ENCODE results near the gene TMLHE.
"Not testable (repeated sequence)": the region's sequence is repeated elsewhere in the genome, so short reads cannot be mapped to it uniquely, and the experiment has no call there.

The TMLHE gene

GRCh38 chrX:155632431-155633100 lies 19.8 kb upstream of the TMLHE start:
- no peak for DNase-seq (ENCODE audit: low spot score)
- TF ChIP-seq CTCF (IDR thresholded peaks at IDR 0.05; ENCODE audit: extremely low read depth, insufficient read depth, missing control alignments) = no peak
- in situ Hi-C loops (cut with MboI; ENCODE audit: low pct_unique_long_range_greater_than_20kb, low sequenced_read_pairs, unreplicated experiment) = no loop called here

- DNase-seq (ENCODE audit: low spot score); in situ Hi-C loops (cut with MboI; ENCODE audit: low pct_unique_long_range_greater_than_20kb, low sequenced_read_pairs, unreplicated experiment): not testable (repeated sequence)
These were observed 7.4 kb upstream of the TMLHE start for GRCh38 chrX:155620110-155620509.

GRCh38 chrX:155615938-155616337 lies 3.2 kb upstream of the TMLHE start:
- TF ChIP-seq CTCF (IDR thresholded peaks at IDR 0.05; ENCODE audit: extremely low read depth, insufficient read depth, missing control alignments) = no peak
- DNase-seq (ENCODE audit: low spot score) = no peak
- in situ Hi-C loops (cut with MboI; ENCODE audit: low pct_unique_long_range_greater_than_20kb, low sequenced_read_pairs, unreplicated experiment) = no loop called here

- DNase-seq (ENCODE audit: low spot score) = no peak
- in situ Hi-C loops (cut with MboI; ENCODE audit: low pct_unique_long_range_greater_than_20kb, low sequenced_read_pairs, unreplicated experiment) = no loop called here
- TF ChIP-seq CTCF (IDR thresholded peaks at IDR 0.05; ENCODE audit: extremely low read depth, insufficient read depth, missing control alignments) = no peak
These were observed 1.3 kb upstream of the TMLHE start for GRCh38 chrX:155613927-155614559.

- no peak for DNase-seq (ENCODE audit: low spot score)
- no peak for TF ChIP-seq CTCF (IDR thresholded peaks at IDR 0.05; ENCODE audit: extremely low read depth, insufficient read depth, missing control alignments)
- in situ Hi-C loops (cut with MboI; ENCODE audit: low pct_unique_long_range_greater_than_20kb, low sequenced_read_pairs, unreplicated experiment) = no loop called here
These were observed 1.4 kb downstream of the TMLHE start for GRCh38 chrX:155611302-155611701.

- in situ Hi-C loops (cut with MboI; ENCODE audit: low pct_unique_long_range_greater_than_20kb, low sequenced_read_pairs, unreplicated experiment) = no loop called here
- no peak for TF ChIP-seq CTCF (IDR thresholded peaks at IDR 0.05; ENCODE audit: extremely low read depth, insufficient read depth, missing control alignments)
- DNase-seq (ENCODE audit: low spot score) = no peak
These were observed 19.8 kb downstream of the TMLHE start for GRCh38 chrX:155592981-155593380.

- TF ChIP-seq CTCF (IDR thresholded peaks at IDR 0.05; ENCODE audit: extremely low read depth, insufficient read depth, missing control alignments) = no peak
- in situ Hi-C loops (cut with MboI; ENCODE audit: low pct_unique_long_range_greater_than_20kb, low sequenced_read_pairs, unreplicated experiment) = no loop called here
- DNase-seq (ENCODE audit: low spot score) = no peak
These were observed 20.4 kb downstream of the TMLHE start for GRCh38 chrX:155592331-155592730.

All from GM13977 (cell line).